RWPE2 (cell line): Measurements from ENCODE around the gene GLIS2.
A peak's percentile ranks its signal among the peaks of the same experiment; 100 is the strongest.

Experiments
- ATAC-seq: fragments of 200-7000 bp; cut with Tn5 transposase; 3 replicates; pipeline ENCODE4 v1.9.1; 2021; ENCODE audit warnings: low read depth
- DNase-seq: peaks from one replicate; pipeline ENCODE4 v3.0.0-alpha.2; 2020; ENCODE audit warnings: low spot score
- H3K27ac ChIP-seq: fragments of 450-650 bp; 2 replicates; pipeline ENCODE4 v1.5.1; 2017; ENCODE audit warnings: mild to moderate bottlenecking; ENCODE audit not compliant: poor library complexity, severe bottlenecking
- H3K27me3 ChIP-seq: fragments of 250-450 bp; sonication (Bioruptor Pico); 2 replicates; pipeline ENCODE4 v1.5.1; 2021; ENCODE audit warnings: mild to moderate bottlenecking, moderate library complexity; ENCODE audit not compliant: insufficient read depth, poor library complexity, severe bottlenecking
- H3K36me3 ChIP-seq: fragments of 250-450 bp; sonication (Bioruptor Pico); 2 replicates; pipeline ENCODE4 v1.5.1; 2020; ENCODE audit warnings: low read depth, mild to moderate bottlenecking, moderate library complexity
- H3K4me1 ChIP-seq: fragments of 250-450 bp; sonication (Bioruptor Pico); 2 replicates; pipeline ENCODE4 v1.5.1; 2021; ENCODE audit warnings: mild to moderate bottlenecking, moderate library complexity; ENCODE audit not compliant: insufficient read depth, poor library complexity, severe bottlenecking
- H3K4me3 ChIP-seq: fragments of 250-450 bp; sonication (Bioruptor Pico); 2 replicates; pipeline ENCODE4 v1.5.1; 2021; ENCODE audit warnings: mild to moderate bottlenecking, moderate library complexity; ENCODE audit not compliant: severe bottlenecking
- H3K9me3 ChIP-seq: fragments of 250-450 bp; sonication (Bioruptor Pico); 2 replicates; pipeline ENCODE4 v1.5.1; 2021; ENCODE audit warnings: mild to moderate bottlenecking, moderate library complexity; ENCODE audit not compliant: severe bottlenecking
- TF ChIP-seq, protein P1 (sequence below): fragments of 450-650 bp; IDR thresholded peaks from one replicate; pipeline ENCODE4 v1.5.1; 2017; ENCODE audit warnings: mild to moderate bottlenecking, moderate library complexity; ENCODE audit not compliant: poor library complexity, severe bottlenecking

The GLIS2 gene

DNA sequence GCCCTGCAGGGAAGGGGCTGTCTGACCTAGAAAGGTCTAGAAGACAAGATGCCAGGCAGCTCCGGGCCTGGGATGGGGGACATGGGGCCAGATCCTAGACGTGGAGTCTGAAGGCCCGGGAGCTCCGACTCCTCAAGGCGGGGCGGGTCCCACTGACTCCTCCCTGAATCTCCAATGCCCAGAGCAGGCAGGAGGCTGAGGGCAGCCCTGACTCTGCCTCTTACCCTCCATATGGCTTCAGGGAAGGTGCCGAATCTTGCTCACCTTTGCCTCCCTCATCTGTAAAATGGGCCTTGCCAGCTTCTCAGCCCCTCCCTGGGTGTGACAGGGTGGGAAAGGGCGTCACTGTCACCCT lies 70.6 kb downstream of the GLIS2 start:
- H3K27me3 ChIP-seq: no peaks in the 10 kb centered on the region
- H3K9me3 ChIP-seq: no peaks in the 10 kb centered on the region
- H3K36me3 ChIP-seq: peaks cover 5% of the 10 kb centered on the region
- peak; percentile 34 for ATAC-seq
- no peak overlapping the region for H3K4me3 ChIP-seq
- no peak for DNase-seq
- H3K27ac ChIP-seq: peak overlapping the region; percentile 5
- H3K4me1 ChIP-seq: no peaks in the 10 kb centered on the region
- TF ChIP-seq, protein P1, sequence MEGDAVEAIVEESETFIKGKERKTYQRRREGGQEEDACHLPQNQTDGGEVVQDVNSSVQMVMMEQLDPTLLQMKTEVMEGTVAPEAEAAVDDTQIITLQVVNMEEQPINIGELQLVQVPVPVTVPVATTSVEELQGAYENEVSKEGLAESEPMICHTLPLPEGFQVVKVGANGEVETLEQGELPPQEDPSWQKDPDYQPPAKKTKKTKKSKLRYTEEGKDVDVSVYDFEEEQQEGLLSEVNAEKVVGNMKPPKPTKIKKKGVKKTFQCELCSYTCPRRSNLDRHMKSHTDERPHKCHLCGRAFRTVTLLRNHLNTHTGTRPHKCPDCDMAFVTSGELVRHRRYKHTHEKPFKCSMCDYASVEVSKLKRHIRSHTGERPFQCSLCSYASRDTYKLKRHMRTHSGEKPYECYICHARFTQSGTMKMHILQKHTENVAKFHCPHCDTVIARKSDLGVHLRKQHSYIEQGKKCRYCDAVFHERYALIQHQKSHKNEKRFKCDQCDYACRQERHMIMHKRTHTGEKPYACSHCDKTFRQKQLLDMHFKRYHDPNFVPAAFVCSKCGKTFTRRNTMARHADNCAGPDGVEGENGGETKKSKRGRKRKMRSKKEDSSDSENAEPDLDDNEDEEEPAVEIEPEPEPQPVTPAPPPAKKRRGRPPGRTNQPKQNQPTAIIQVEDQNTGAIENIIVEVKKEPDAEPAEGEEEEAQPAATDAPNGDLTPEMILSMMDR: no peak

DNA sequence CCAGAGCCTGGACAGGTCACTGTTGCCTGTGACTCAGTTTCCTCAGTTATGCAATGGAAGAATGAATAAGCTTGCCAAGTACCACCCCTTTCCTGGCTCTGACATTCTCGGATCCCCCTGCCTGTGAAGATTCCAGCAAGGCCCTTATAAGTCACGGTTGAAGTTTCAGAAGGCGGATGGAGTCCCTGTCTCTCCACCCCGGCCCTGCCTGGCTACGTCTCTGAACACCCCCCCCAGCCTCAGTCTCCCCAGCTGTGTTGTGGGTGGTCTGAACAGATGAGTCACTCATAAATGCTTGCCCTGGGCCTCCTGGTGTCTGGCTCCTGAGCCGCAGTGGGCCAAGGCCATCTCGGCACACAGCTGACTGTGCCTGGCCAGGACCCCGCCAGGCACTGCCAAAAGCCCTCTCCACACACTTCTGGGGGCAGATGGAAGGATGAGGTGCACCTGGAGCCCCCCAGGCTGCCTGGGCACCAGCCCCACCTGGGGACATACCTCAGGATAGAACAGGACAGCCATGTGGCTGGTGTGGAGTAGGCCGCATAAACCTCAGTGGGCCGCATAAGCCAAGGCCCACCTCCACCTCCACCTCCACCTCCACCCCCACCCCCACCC lies 71.2 kb downstream of the GLIS2 start:
- Histone ChIP-seq H3K27ac (peak overlapping the region; percentile 5), H3K9me3 (no peaks in the 10 kb centered on the region), H3K4me1 (peaks cover under 1% of the 10 kb centered on the region), H3K36me3 (peaks cover 5% of the 10 kb centered on the region), H3K27me3 (no peaks in the 10 kb centered on the region), H3K4me3 (no peak overlapping the region)
- ATAC-seq (no peak), DNase-seq (no peak)
- TF ChIP-seq, protein P1: no peak

DNA sequence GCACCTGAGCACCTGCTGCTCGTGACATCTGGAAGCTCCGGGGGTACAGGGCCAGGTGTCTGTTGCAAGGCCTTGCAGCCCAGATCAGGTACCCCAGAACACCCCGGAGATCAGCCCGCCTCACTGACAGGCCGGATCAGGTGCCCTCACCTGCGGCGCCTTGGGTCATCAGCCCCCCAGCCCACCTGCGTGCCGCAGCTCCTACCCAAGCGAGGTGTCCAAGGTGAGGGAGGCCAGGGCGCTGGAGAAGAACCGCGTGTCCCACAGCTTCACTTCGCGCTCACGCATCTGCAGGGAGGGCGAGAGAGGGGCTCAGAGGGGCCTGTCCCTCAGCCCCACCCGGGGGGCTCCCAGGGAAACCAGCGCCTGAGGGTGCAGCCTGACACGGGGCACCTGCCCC lies 71.9 kb downstream of the GLIS2 start:
- Histone ChIP-seq H3K27ac (no peak overlapping the region), H3K9me3 (no peaks in the 10 kb centered on the region), H3K36me3 (peaks cover 4% of the 10 kb centered on the region), H3K4me1 (peaks cover 8% of the 10 kb centered on the region), H3K27me3 (no peaks in the 10 kb centered on the region), H3K4me3 (no peak overlapping the region)
- ATAC-seq (no peak), DNase-seq (no peak)
- TF ChIP-seq, protein P1: no peak

DNA sequence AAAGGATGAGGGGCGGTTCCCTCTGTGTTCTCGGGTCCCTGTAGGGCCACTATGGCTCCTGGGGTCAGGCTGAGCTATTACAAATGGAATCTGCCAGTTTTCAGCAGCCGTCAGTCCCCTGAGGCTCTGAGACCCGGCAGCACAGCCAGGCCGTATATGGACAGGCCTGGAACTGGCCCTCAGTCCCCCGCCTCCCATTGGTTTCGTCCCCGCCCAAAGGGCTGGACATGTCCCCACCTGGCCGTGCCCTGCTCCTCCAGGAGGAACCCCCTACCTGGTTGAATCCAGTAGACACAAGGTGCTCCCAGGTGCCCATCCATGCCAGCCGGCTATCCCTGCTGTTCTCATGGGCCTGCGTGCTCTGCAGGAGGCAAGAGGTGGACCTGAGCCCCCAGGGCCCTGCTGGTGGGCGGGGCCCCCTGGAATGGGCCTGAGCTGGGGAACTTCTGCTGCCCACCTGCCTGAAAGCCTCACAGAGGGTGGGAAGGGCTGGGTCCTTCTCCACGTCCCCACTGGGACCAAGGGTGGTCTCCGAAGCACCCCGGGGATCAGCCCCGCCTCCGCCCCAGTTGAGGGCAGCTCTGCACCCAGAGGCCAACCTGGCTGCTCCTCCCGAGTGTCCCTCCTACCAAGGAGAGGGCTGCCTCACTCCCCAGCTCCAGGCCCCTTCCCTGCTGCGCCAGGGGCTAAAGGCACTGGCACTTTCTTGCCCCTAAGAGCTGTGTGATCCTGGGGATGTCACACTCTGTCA lies 72.6 kb downstream of the GLIS2 start:
- no peaks in the 10 kb centered on the region for H3K27me3 ChIP-seq
- TF ChIP-seq, protein P1: no peak
- no peaks in the 10 kb centered on the region for H3K9me3 ChIP-seq
- DNase-seq (no peak), ATAC-seq (no peak)
- H3K4me1 ChIP-seq: peaks cover 14% of the 10 kb centered on the region
- no peak overlapping the region for H3K27ac ChIP-seq
- no peak overlapping the region for H3K4me3 ChIP-seq
- no peaks in the 10 kb centered on the region; the same call in 1 of the 2 replicates for H3K36me3 ChIP-seq
